K562 (cell line): ENCODE data around the gene HS2ST1. TPM values are rescaled to one million over a fixed set of nuclear protein-coding genes. Genes with fewer than 3 reads are reported as not detected.
"Not testable (repeated sequence)": the region's sequence is repeated elsewhere in the genome, so short reads cannot be mapped to it uniquely, and the experiment has no call there.

Source experiments
- ATAC-seq: fragments of 200-7000 bp; cut with Tn5 transposase; 3 replicates; pipeline ENCODE4 v1.9.1; 2020; ENCODE audit warnings: moderate library complexity
- BruUV-seq: library from RNA; stranded (reverse); fragments of 400-500 nt; replicated peaks from 2 replicates; lab custom pipeline; 2021; lab: Mats Ljungman, UMichigan
- CTCF ChIA-PET: fragments of 300-600 bp; formaldehyde crosslinking; extraction: SDS; loops from one replicate; lab custom pipeline; 2021; ENCODE audit warnings: low intra/inter-chr PET ratio; lab: Yijun Ruan, JAX
- POLR2A ChIA-PET: fragments of 300-600, 350-650 bp; sonication (Branson Sonifier 250); formaldehyde crosslinking; extraction: SDS; loops from one replicate; lab custom pipeline; 2021; ENCODE audit warnings: antibody characterized with exemption, inconsistent platforms; lab: Yijun Ruan, JAX
- DNase-seq, 4 experiments: peaks; one replicate each; pipeline versions ENCODE4 v3.0.0 to v3.0.0-alpha.2; 2011 to 2018; ENCODE audit warnings: low spot score in 3 of 4, mixed read lengths in 3 of 4; ENCODE audit errors: extremely low read depth in 1 of 4
- FAIRE-seq: peaks from 2 replicates; lab custom pipeline; 2011; peaks lifted over from hg19 to GRCh38; lab: Jason Lieb, UNC
- H2AFZ ChIP-seq: 2 replicates; pipeline ENCODE4 v1.6.0; 2011; ENCODE audit warnings: low read depth, low read length, control low read depth, inconsistent platforms
- H3K27ac ChIP-seq: fragments of 200-600 bp; 3 replicates; pipeline ENCODE4 v1.8.0; 2011; ENCODE audit warnings: low read depth, mild to moderate bottlenecking, control low read depth, inconsistent platforms, low read length, moderate library complexity, mixed read lengths; ENCODE audit errors: extremely low read depth
- H3K27me3 ChIP-seq, 2 experiments: fragments of 300-600 bp in 1 of 2; 2 replicates in 1 of 2; 3 replicates in 1 of 2; pipeline versions ENCODE4 v1.6.0 to v1.8.0; 2011; ENCODE audit warnings: inconsistent platforms in 2 of 2, low read length in 2 of 2, mild to moderate bottlenecking in 1 of 2, mixed read lengths in 1 of 2, moderate library complexity in 1 of 2; ENCODE audit not compliant: control insufficient read depth in 2 of 2, insufficient read depth in 2 of 2
- H3K36me3 ChIP-seq: fragments of 300-600 bp; 3 replicates; pipeline ENCODE4 v1.8.0; 2011; ENCODE audit warnings: mild to moderate bottlenecking, low read length, inconsistent platforms; ENCODE audit not compliant: control insufficient read depth, insufficient read depth
- H3K4me1 ChIP-seq, 2 experiments: fragments of 200-600 bp in 1 of 2; replicated peaks in 1 of 2; 2 replicates in 1 of 2; 3 replicates in 1 of 2; pipeline versions ENCODE4 v1.5.1 to v1.8.0; 2011; ENCODE audit warnings: inconsistent platforms in 2 of 2, low read length in 2 of 2, mild to moderate bottlenecking in 1 of 2, mixed read lengths in 1 of 2, moderate library complexity in 1 of 2; ENCODE audit not compliant: control insufficient read depth in 2 of 2, insufficient read depth in 2 of 2
- H3K4me2 ChIP-seq: 2 replicates; pipeline ENCODE4 v1.6.1; 2011; ENCODE audit warnings: low read length, control low read depth, inconsistent platforms, mixed read lengths; ENCODE audit not compliant: insufficient read depth
- H3K4me3 ChIP-seq: fragments of 200-600 bp; sonication (generic), shearing (Covaris generic); 2 replicates; pipeline ENCODE4 v1.5.1; 2016; ENCODE audit warnings: control low read depth, inconsistent platforms
- H3K79me2 ChIP-seq: fragments of 200-600 bp; 3 replicates; pipeline ENCODE4 v1.8.0; 2011; ENCODE audit warnings: low read length, inconsistent platforms; ENCODE audit not compliant: control insufficient read depth, insufficient read depth
- H3K9ac ChIP-seq, 2 experiments: 2 replicates each; pipeline versions ENCODE4 v1.6.0 to v1.6.1; 2011; ENCODE audit warnings: low read depth in 2 of 2, low read length in 2 of 2, control low read depth in 1 of 2, inconsistent platforms in 1 of 2, mild to moderate bottlenecking in 1 of 2, mixed read lengths in 1 of 2; ENCODE audit not compliant: insufficient read depth in 1 of 2
- H3K9me1 ChIP-seq: one replicate; pipeline ENCODE4 v1.6.0; 2011; ENCODE audit warnings: inconsistent platforms, mild to moderate bottlenecking, low read length, moderate library complexity; ENCODE audit not compliant: control insufficient read depth, insufficient read depth
- H3K9me3 ChIP-seq: replicated peaks from 2 replicates; pipeline ENCODE4 v1.5.1; 2011; ENCODE audit warnings: low read depth, low read length, inconsistent platforms; ENCODE audit not compliant: control insufficient read depth, insufficient read depth
- H4K20me1 ChIP-seq: replicated peaks from 2 replicates; pipeline ENCODE4 v1.6.1; 2011; ENCODE audit warnings: low read length, inconsistent platforms, mixed read lengths; ENCODE audit not compliant: control insufficient read depth, insufficient read depth
- ARID3B ChIP-seq: fragments of 250-450 bp; sonication (Bioruptor Pico); IDR thresholded peaks from 2 replicates; pipeline ENCODE4 v1.4.0; 2020; ENCODE audit warnings: borderline replicate concordance
- NONO ChIP-seq, 2 experiments: fragments of 200-400 bp in 1 of 2; fragments of 450-650 bp in 1 of 2; formaldehyde crosslinking in 1 of 2; IDR thresholded peaks; 2 replicates each; pipeline ENCODE4 v1.6.1; 2017; ENCODE audit warnings: low read depth in 2 of 2, mild to moderate bottlenecking in 2 of 2, moderate library complexity in 2 of 2, low read length in 1 of 2
- TRIM24 ChIP-seq, 2 experiments: fragments of 450-650 bp; IDR thresholded peaks; 2 replicates each; pipeline ENCODE4 v1.6.1; 2016
- VEZF1 ChIP-seq: fragments of 200-800 bp; sonication (Bioruptor generic); IDR thresholded peaks from 2 replicates; pipeline ENCODE4 v1.6.1; 2017; ENCODE audit warnings: missing genetic modification characterization, missing compliant biosample characterization
- ZBTB33 ChIP-seq: sonication (generic); formaldehyde crosslinking; IDR thresholded peaks from 2 replicates; pipeline ENCODE4 v1.8.1; 2023; ENCODE audit warnings: mild to moderate bottlenecking, missing genetic modification reagents
- WGBS: fragments of 100-300 bp; shearing (Covaris generic); methylation state at CpG from one replicate; pipeline ENCODE4 v1.1.6; 2016; ENCODE audit warnings: low coverage, mixed read lengths; ENCODE audit not compliant: insufficient coverage; ENCODE audit errors: missing lambda C conversion rate; 5-methylcytosine and 5-hydroxymethylcytosine counted together
- in situ Hi-C: fragments of 300-500 bp; cut with MboI; formaldehyde crosslinking; loops from 4 replicates; pipeline ENCODE4 v1.15.0; 2018; ENCODE audit warnings: inconsistent platforms, mixed read lengths
- intact Hi-C: fragments of 100-400 bp; cut with micrococcal nuclease; formaldehyde crosslinking; loops from 2 replicates; pipeline ENCODE4 v1.14.2; 2022
- polyA plus RNA-seq, 8 experiments: library from polyadenylated mRNA; depleted of rRNA in 4 of 8; stranded (reverse) in 5 of 8; unstranded in 3 of 8; fragments of >200 nt; fragmentation: Nextera tagmentation in 2 of 8; fragmentation: Illumina TruSeq in 1 of 8; extraction: Ambion mirVana in 2 of 8; extraction: Trizol in 1 of 8; gene quantifications; 2 replicates each; pipeline versions ENCODE4 v1.2.1 to v1.2.3, GENCODE V29; 2011 to 2014; ENCODE audit warnings: inconsistent platforms in 1 of 8, missing spikeins in 1 of 8
- total RNA-seq, 7 experiments: library from RNA; depleted of rRNA in 6 of 7; stranded (reverse); fragments of >200 nt in 6 of 7; fragmentation: Illumina TruSeq in 2 of 7; extraction: Trizol in 2 of 7; gene quantifications; 2 replicates each; pipeline versions ENCODE4 v1.2.1 to v1.2.3, GENCODE V29; 2011 to 2021; ENCODE audit warnings: low replicate concordance in 1 of 7

The HS2ST1 gene
- total and polyA plus RNA-seq, 9 of the 15 experiments (the other 6 are each of a cell fraction or from before 2014, with no cell fraction given): 7.7 to 43.3 (median 25.8) TPM

GRCh38 chr1:86960548-86960947 lies 46.1 kb downstream of the HS2ST1 start (continued):
- no peak for TF ChIP-seq ARID3B (CRISPR knock-in tag)
- no peak for TF ChIP-seq NONO (IDR thresholded peaks at IDR 0.05; ENCODE audit: low read depth in 2 of 2, low read length in 1 of 2)
- TF ChIP-seq VEZF1 (CRISPR knock-in tag): no peak
- TF ChIP-seq TRIM24 (IDR thresholded peaks at IDR 0.05): no peak

GRCh38 chr1:86963841-86964240 lies 49.4 kb downstream of the HS2ST1 start:
- peaks cover 63% of the 10 kb centered on the region for H3K79me2 ChIP-seq
- H3K9ac ChIP-seq, in situ Hi-C loops, H3K4me2 ChIP-seq, H2AFZ ChIP-seq, H3K27ac ChIP-seq, DNase-seq, ATAC-seq, H3K9me1 ChIP-seq, H4K20me1 ChIP-seq, POLR2A ChIA-PET, H3K27me3 ChIP-seq, BruUV-seq, H3K4me1 ChIP-seq, H3K9me3 ChIP-seq, H3K4me3 ChIP-seq, FAIRE-seq, H3K36me3 ChIP-seq: not testable (repeated sequence)
- CTCF ChIA-PET: interaction anchor here (0.7 to 2.3 kb wide), 2 partner anchors 10 to 130 kb away, joined by 5 to 15 read pairs; no protein-coding TSS in a partner anchor
- peak; percentile 81 for TF ChIP-seq ZBTB33 (CRISPR knock-in tag)
- 85% methylated on average over 12 of the region's 36 CpGs for WGBS
- intact Hi-C loops: loop anchor here (2.0 to 10.0 kb wide), 2 partner anchors 49 to 179 kb away; partner anchors contain the start of genes HS2ST1 and SELENOF
